MCF 10A (cell line): ENCODE results near the gene AQP12A. TPM values are rescaled to one million over a fixed set of nuclear protein-coding genes. Genes with fewer than 3 reads are reported as not detected.

Experiments used
- BruUV-seq: library from RNA; stranded (reverse); fragments of 400-500 nt; replicated peaks from 2 replicates; lab custom pipeline; 2021; lab: Mats Ljungman, UMichigan
- CTCF ChIA-PET: fragments of 300-600 bp; sonication (Branson Sonifier 250); formaldehyde crosslinking; extraction: SDS; loops from one replicate; lab custom pipeline; 2021; ENCODE audit warnings: antibody characterized with exemption, inconsistent platforms; lab: Yijun Ruan, JAX
- POLR2A ChIA-PET: fragments of 300-600, 350-650 bp; sonication (Branson Sonifier 250); formaldehyde crosslinking; extraction: SDS; loops from one replicate; lab custom pipeline; 2020; ENCODE audit warnings: antibody characterized with exemption, inconsistent platforms; lab: Yijun Ruan, JAX
- DNase-seq: peaks from one replicate; pipeline ENCODE4 v3.0.0-alpha.2; 2018; ENCODE audit not compliant: unreplicated experiment
- H3K27ac Mint-ChIP-seq: one replicate; pipeline ENCODE4 v1.8.0; 2022; ENCODE audit warnings: mild to moderate bottlenecking, low read depth, mixed read lengths; ENCODE audit not compliant: unreplicated experiment
- H3K27me3 Mint-ChIP-seq: one replicate; pipeline ENCODE4 v1.8.0; 2022; ENCODE audit warnings: mixed read lengths; ENCODE audit not compliant: insufficient read depth, unreplicated experiment
- H3K36me3 Mint-ChIP-seq: one replicate; pipeline ENCODE4 v1.8.0; 2022; ENCODE audit warnings: mild to moderate bottlenecking, moderate library complexity, mixed read lengths; ENCODE audit not compliant: insufficient read depth, unreplicated experiment
- H3K4me1 Mint-ChIP-seq: one replicate; pipeline ENCODE4 v1.8.0; 2022; ENCODE audit warnings: mixed read lengths; ENCODE audit not compliant: insufficient read depth, unreplicated experiment
- H3K4me3 Mint-ChIP-seq: one replicate; pipeline ENCODE4 v1.8.0; 2022; ENCODE audit warnings: mild to moderate bottlenecking, moderate library complexity, mixed read lengths; ENCODE audit not compliant: unreplicated experiment
- H3K9me3 Mint-ChIP-seq: one replicate; pipeline ENCODE4 v1.8.0; 2022; ENCODE audit warnings: mixed read lengths; ENCODE audit not compliant: unreplicated experiment
- CTCF ChIP-seq: fragments of 200-600 bp; IDR thresholded peaks from one replicate; pipeline ENCODE4 v1.8.0; 2022; ENCODE audit warnings: antibody characterized with exemption, mild to moderate bottlenecking; ENCODE audit not compliant: unreplicated experiment
- intact Hi-C: fragments of 100-400 bp; cut with micrococcal nuclease; formaldehyde crosslinking; loops from 2 replicates; pipeline ENCODE4 v1.14.1; 2022
- total RNA-seq: library from RNA; stranded (reverse); gene quantifications from 2 replicates; pipeline ENCODE4 v1.2.3, GENCODE V29; 2022

Gene AQP12A
- total RNA-seq, 1 experiment from 2014 or later: not detected

GRCh38 chr2:240663546-240664190, 28.0 kb upstream of the AQP12A start:
- Mint-ChIP-seq H3K4me1 (no peaks in the 10 kb centered on the region), H3K27me3 (peaks cover 84% of the 10 kb centered on the region), H3K27ac (no peak overlapping the region), H3K9me3 (peaks cover 10% of the 10 kb centered on the region), H3K36me3 (no peaks in the 10 kb centered on the region), H3K4me3 (no peak overlapping the region)
- intact Hi-C loops: no loop called here
- POLR2A ChIA-PET: no interaction called here
- no TSS peak for BruUV-seq
- TF ChIP-seq CTCF: no peak
- CTCF ChIA-PET: interaction anchor here (0.7 kb wide), 2 partner anchors 17 to 105 kb away, joined by 3 to 5 read pairs; no protein-coding TSS in a partner anchor
- DNase-seq: no peak

GRCh38 chr2:240664622-240665021, 27.0 kb upstream of the AQP12A start:
- no peak overlapping the region for H3K27ac Mint-ChIP-seq
- POLR2A ChIA-PET: no interaction called here
- H3K27me3 Mint-ChIP-seq: peaks cover 84% of the 10 kb centered on the region
- peaks cover 10% of the 10 kb centered on the region for H3K9me3 Mint-ChIP-seq
- no peak for TF ChIP-seq CTCF
- no TSS peak for BruUV-seq
- intact Hi-C loops: no loop called here
- no peaks in the 10 kb centered on the region for H3K4me1 Mint-ChIP-seq
- CTCF ChIA-PET: interaction anchor here (0.7 kb wide), 1 partner anchor 18 kb away, joined by 5 read pairs; no protein-coding TSS in a partner anchor
- no peaks in the 10 kb centered on the region for H3K36me3 Mint-ChIP-seq
- no peak overlapping the region for H3K4me3 Mint-ChIP-seq
- DNase-seq: no peak

GRCh38 chr2:240670402-240670801, 21.3 kb upstream of the AQP12A start:
- no peaks in the 10 kb centered on the region for H3K9me3 Mint-ChIP-seq
- no peaks in the 10 kb centered on the region for H3K36me3 Mint-ChIP-seq
- H3K27ac Mint-ChIP-seq: no peak overlapping the region
- no peak for DNase-seq
- peaks cover 87% of the 10 kb centered on the region for H3K27me3 Mint-ChIP-seq
- ChIA-PET CTCF (no interaction called here), POLR2A (no interaction called here)
- intact Hi-C loops: no loop called here
- H3K4me1 Mint-ChIP-seq: no peaks in the 10 kb centered on the region
- no peak for TF ChIP-seq CTCF
- H3K4me3 Mint-ChIP-seq: no peak overlapping the region
- BruUV-seq: no TSS peak

GRCh38 chr2:240670950-240671349, 20.7 kb upstream of the AQP12A start:
- no peak for TF ChIP-seq CTCF
- H3K4me3 Mint-ChIP-seq: no peak overlapping the region
- CTCF ChIA-PET: no interaction called here
- no peaks in the 10 kb centered on the region for H3K36me3 Mint-ChIP-seq
- H3K4me1 Mint-ChIP-seq: no peaks in the 10 kb centered on the region
- BruUV-seq: no TSS peak
- H3K27ac Mint-ChIP-seq: no peak overlapping the region
- POLR2A ChIA-PET: no interaction called here
- DNase-seq: no peak
- peaks cover 81% of the 10 kb centered on the region for H3K27me3 Mint-ChIP-seq
- H3K9me3 Mint-ChIP-seq: no peaks in the 10 kb centered on the region
- intact Hi-C loops: no loop called here
